HepG2 (cell line): ENCODE data around the gene HDAC4. TPM values are rescaled to one million over a fixed set of nuclear protein-coding genes. Genes with fewer than 3 reads are reported as not detected.

Experiments used
- microRNA-seq: library from miRNA; unstranded; fragments of <30 nt; microRNA quantifications from one replicate; pipeline ENCODE4, GENCODE V29; 2020
- polyA plus RNA-seq, 8 experiments: library from polyadenylated mRNA; depleted of rRNA in 3 of 8; stranded (reverse) in 7 of 8; unstranded in 1 of 8; fragments of >200 nt; fragmentation: Illumina TruSeq in 4 of 8; extraction: Trizol in 4 of 8; gene quantifications; 2 replicates each; pipeline versions ENCODE4 v1.2.1 to v1.2.3, GENCODE V29; 2011 to 2016; ENCODE audit warnings: low read depth in 4 of 8, missing spikeins in 1 of 8, mixed read lengths in 1 of 8; ENCODE audit not compliant: insufficient read depth in 1 of 8
- small RNA-seq, 3 experiments: library from RNA; depleted of rRNA; stranded (forward); fragments of <200 nt; gene quantifications; one replicate each; pipeline ENCODE3, GENCODE V24; 2012; ENCODE audit warnings: low read depth in 2 of 3, low replicate concordance in 1 of 3; ENCODE audit not compliant: insufficient read length in 3 of 3, insufficient read depth in 2 of 3
- total RNA-seq, 5 experiments: library from RNA; depleted of rRNA; stranded (reverse); fragments of >200 nt; fragmentation: Illumina TruSeq; extraction: Trizol; gene quantifications; 2 replicates each; pipeline ENCODE4 v1.2.3, GENCODE V29; 2016; ENCODE audit warnings: low read depth in 1 of 5

Gene HDAC4
- total and polyA plus RNA-seq, 2 of the 13 experiments (the other 11 are each of a cell fraction or from before 2014, with no cell fraction given): 10.1 to 11.5 TPM

Small RNA genes within 50 kb of the gene (microRNA-seq; reads per million reads assigned to microRNA genes)
- gene MIR2467: 1.0 reads per million
- gene MIR4269: not detected
- not detected for gene MIR4440
- not detected for gene MIR4441

Small RNA genes within 50 kb of the gene (small RNA-seq; reads per million reads assigned to genes)
- gene MIR2467 (0 reads per million in 3 experiments), gene MIR4269 (0 reads per million in 3 experiments), gene MIR4440 (0 reads per million in 3 experiments), gene MIR4441 (0 reads per million in 3 experiments)
